HG02642 (cell line): ENCODE measurements around the gene MED26.
"Not testable (repeated sequence)": the region's sequence is repeated elsewhere in the genome, so short reads cannot be mapped to it uniquely, and the experiment has no call there.

Experiments
- ATAC-seq: cut with Tn5 transposase; IDR thresholded peaks from one replicate; pipeline ENCODE4 v1.9.1; 2021; ENCODE audit warnings: mild to moderate bottlenecking; ENCODE audit not compliant: unreplicated experiment, poor library complexity

The MED26 gene, protein sequence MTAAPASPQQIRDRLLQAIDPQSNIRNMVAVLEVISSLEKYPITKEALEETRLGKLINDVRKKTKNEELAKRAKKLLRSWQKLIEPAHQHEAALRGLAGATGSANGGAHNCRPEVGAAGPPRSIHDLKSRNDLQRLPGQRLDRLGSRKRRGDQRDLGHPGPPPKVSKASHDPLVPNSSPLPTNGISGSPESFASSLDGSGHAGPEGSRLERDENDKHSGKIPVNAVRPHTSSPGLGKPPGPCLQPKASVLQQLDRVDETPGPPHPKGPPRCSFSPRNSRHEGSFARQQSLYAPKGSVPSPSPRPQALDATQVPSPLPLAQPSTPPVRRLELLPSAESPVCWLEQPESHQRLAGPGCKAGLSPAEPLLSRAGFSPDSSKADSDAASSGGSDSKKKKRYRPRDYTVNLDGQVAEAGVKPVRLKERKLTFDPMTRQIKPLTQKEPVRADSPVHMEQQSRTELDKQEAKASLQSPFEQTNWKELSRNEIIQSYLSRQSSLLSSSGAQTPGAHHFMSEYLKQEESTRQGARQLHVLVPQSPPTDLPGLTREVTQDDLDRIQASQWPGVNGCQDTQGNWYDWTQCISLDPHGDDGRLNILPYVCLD

DNA sequence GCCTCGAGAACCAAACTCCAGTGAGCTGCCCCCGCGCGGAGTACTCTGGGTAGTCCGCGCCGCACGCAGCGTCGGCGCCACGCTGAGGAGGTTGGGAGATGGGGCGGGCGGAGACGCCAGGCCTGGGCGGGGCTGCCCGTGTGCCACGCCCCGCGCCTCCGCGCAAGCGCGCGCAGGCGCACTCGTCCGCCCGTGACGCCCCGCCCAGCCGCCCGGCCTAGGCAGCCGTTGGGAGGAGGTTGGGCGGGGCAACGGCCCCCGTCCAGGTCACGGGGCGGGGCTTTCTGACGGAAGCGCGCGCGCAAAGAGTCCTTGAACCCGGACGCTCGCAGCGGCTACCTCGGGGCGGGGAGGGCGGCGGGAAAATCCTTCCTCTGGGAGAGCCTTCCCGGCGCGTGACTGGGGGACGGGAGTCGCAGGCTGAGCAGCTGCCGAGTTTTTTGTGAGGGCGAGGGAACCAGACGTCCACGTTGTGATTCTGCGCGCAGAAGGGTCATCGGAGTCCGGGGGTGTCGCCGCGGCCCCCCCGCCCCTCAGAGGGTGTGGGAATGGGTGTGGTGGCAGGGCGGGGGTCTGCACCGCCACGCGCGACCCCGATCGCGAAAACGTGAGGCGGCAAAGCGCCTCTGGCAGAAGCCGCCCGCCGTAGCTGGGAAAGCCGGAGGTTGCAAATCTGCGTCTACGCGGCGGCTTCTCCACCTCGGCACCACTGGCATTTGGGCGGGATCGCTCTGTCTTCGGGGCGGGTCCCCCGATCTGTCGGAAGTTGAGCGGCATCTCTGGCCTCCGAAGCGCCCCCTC lies at the start of gene MED26:
Gene MED26, minus strand, starts transcription at position 22 of the 801 bp plus-strand sequence. CDS start 261 bp downstream, outside the sequence.
- peak; percentile 88 for ATAC-seq

DNA sequence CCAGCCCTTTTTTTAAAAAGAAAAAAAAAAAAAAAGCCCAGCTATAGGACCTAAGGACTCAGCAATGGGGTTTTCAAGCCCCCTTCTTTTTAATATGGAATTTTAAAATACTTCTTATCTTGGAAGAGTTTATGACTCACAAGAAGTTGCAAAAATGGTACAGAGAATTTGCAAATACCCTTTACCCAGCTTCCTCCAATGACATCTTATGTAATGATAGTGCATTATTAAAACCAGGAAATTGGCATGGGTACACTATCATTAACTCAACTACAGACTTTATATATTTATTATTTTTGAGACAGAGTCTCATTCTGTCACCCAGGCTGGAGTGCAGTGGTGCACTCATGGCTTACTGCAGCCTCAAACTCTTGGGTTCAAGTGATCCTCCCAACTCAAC lies 49.1 kb upstream of the MED26 start:
- ATAC-seq = no peak

DNA sequence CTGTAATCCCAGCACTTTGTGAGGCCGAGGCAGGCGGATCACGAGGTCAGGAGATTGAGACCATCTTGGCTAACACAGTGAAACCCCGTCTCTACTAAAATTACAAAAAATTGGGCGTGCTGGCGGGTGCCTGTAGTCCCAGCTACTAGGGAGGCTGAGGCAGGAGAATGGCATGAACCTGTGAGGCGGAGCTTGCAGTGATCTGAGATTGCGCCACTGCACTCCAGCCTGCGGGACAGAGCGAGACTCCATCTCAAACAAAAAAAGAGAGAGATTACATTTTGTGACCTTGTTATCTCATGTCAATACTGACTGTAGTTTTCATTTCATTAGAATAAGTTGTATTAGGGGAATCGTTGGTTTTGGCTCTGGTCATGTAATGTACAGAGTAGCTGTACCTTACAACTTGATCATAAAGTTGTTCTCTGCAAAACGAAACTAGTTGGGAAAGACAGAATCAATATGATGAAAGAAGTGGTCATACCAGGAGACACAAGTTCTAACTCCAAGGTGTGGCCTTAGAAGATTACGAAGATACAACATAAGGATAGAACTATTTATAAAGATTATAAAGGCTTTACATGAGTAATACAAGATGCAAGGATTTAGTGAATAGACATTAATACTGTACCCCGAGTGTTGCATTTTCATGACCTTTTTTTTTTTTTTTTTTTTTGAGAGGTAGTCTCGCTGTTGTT lies 48.2 kb upstream of the MED26 start:
- ATAC-seq = no peak

DNA sequence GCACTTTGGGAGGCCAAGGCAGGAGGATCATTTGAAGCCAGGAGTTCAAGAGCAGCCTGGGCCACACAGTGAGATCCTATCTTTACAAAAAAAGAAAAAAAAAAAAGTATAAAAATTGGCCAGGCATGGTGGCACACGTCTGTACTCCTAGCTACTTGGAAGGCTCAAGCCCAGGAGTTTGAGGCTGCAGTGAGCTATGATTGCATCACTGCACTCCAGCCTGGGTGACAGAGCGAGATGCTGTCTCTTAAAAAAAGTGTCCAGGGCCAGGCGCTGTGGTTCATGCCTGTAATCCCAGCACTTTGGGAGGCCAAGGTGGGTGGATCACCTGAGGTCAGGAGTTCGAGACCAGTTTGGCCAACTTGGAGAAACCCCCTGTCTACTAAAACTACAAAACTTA lies 45.8 kb upstream of the MED26 start:
- ATAC-seq = not testable (repeated sequence)

DNA sequence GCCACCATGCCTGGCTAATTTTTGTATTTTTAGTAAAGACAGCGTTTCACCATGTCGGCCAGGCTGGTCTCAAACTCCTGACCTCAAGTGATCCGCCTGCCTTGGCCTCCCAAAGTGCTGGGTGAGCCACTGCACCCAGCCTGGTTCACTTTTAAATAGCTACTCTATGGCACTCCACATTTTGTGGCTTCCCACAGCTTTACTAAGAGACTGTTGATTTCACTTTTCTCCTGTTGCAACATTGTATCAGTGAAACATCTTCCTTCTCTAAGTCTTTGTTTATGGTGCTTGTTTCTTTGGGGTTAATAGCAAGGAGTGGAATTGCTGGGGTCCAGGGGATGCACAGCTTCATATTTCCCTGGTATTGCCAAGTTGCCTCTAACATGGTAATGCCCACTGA lies 45.2 kb upstream of the MED26 start:
- ATAC-seq = no peak

DNA sequence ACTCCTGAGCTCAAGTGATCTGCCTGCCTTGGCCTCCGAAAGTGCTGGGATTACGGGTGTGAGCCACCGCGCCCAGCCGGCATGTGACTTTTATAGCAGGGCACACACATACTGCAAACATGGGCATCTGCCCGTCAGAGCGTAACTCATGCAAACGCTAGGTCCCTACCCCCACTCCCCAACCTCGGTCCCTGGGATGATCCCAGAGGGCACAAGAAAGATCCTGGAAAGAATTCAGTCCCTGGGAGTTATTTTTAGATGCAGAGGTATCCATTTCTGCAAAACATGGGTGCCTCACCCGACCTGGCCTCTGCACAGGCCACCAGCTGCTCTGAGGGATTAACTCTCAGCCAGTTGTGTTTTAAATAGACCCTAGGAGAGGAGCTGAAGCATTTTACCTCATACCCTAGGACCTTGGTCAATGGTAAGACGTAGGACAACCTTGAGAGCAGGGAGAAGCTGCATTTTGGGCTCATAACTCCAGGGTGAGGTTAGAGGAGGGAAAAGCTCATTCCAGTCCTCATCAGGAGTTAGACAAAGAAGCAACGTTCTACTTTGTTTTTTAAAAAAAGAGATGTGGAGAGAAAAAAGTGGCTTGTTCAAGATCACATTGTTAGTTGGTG lies 43.8 kb upstream of the MED26 start:
- no peak for ATAC-seq

DNA sequence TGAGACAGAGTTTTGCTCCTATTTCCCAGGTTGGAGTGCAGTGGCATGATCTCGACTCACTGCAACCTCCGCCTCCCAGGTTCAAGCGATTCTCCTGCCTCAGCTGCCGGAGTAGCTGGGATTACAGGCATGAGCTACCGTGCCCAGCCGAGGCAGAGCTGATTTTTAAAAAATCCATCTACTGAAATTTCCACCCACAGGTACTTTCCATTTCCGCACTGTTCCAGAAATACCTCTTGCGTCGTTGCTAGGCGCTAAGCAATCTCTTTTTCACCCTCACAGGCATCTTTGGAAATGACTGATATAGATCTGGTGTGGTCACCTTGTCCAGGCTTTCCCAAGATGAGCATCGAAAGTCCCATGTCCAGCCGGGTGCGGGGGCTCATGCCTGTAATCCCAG lies 42.3 kb upstream of the MED26 start:
- no peak for ATAC-seq

DNA sequence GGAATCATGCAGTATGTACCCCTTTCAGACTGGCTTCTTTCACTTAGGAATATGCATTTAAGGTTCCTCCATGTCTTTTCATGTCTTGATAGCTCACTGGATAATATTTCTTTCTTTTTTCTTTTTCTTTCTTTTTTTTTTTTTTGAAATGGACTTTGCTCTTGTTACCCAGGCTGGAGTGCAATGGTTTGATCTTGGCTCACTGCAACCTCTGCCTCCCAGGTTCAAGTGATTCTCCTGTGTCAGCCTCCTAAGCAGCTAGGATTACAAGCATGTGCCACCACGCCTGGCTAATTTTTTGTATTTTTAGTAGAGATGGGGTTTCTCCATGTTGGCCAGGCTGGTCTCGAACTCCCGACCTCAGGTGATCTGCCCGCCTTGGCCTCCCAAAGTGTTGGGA lies 40.7 kb upstream of the MED26 start:
- ATAC-seq = not testable (repeated sequence)

DNA sequence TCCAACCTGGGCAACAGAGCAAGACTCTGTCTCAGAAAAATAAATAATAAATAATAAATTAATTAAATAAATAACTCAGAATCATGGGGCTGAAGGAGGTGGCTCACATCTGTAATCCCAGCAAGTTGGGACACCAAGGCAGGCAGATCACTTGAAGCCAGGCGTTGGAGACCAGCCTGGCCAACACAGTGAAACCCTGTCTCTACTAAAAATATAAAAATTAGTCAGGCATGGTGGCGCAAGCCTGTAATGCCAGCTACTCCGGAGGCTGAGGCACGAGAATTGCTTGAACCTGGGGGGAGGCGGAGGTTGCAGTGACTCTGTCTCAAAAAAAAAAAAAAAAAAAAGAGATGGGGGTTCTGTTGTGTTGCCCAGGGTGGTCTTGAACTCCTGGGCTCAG lies 40.2 kb upstream of the MED26 start:
- no peak for ATAC-seq

DNA sequence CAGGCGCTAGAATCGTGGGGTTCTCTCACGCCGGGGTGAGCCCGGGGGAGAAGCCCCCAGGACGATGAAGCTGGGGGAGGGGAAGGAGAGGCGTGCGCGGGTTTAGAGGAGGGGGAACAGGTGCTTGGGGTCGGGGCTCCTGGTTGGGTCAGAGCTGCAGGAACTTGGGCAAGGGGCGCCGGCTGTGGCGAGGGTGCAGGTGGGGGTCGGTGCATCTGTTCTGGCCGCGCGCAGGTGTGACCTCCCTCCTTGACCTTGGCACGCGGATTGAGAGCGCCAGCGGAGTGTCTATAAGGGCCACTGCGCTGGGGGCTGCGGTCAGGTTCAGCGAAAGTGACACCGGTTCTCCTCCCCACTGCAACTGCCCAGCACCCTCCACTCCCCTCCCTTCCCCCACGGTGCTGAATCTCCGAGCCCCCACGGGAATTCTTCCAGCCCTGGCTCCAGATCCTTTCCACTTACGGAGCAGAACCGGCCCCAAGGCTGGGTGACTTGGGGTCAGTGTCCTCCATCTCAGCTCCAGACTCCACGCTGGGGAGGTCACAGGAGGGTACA lies 33.6 kb upstream of the MED26 start:
- no peak for ATAC-seq

DNA sequence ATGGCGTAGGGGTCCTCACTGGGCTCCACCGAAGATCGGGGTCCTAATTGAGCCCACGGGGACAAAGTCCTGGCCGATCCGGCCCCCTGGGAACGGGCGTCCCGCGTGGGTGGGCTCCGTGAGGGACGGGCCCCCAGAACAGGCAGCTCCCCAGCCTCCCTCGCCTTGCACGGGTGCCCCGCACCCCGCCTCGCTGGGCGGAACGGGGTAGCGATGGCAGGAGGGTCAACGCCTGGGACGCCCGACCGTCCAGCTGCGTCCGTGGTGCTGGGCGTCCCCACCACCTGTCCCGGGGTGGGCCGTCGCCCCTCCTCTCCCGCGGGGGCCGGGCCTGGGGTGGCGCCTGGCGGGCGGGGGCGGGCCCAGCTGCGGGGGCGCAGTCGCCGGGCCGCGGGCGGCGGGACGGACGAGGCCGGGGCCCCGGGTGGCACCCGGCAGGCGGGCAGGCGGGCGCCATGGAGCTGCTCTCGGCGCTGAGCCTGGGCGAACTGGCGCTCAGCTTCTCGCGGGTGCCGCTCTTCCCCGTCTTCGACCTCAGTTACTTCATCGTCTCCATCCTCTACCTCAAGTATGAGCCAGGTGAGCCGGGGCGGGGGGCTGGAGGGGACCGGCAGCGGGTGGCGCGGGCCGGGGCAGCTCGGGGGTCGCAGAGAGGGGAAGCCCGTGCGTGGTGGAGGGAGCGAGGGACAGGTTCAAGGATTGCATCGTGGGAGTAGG lies 32.9 kb upstream of the MED26 start, which contains the start of gene TMEM38A:
Gene TMEM38A, plus strand, starts transcription at position 377 of the 717 bp plus-strand sequence. Its CDS starts 79 bp downstream, at position 456.
- ATAC-seq = peak; percentile 31

DNA sequence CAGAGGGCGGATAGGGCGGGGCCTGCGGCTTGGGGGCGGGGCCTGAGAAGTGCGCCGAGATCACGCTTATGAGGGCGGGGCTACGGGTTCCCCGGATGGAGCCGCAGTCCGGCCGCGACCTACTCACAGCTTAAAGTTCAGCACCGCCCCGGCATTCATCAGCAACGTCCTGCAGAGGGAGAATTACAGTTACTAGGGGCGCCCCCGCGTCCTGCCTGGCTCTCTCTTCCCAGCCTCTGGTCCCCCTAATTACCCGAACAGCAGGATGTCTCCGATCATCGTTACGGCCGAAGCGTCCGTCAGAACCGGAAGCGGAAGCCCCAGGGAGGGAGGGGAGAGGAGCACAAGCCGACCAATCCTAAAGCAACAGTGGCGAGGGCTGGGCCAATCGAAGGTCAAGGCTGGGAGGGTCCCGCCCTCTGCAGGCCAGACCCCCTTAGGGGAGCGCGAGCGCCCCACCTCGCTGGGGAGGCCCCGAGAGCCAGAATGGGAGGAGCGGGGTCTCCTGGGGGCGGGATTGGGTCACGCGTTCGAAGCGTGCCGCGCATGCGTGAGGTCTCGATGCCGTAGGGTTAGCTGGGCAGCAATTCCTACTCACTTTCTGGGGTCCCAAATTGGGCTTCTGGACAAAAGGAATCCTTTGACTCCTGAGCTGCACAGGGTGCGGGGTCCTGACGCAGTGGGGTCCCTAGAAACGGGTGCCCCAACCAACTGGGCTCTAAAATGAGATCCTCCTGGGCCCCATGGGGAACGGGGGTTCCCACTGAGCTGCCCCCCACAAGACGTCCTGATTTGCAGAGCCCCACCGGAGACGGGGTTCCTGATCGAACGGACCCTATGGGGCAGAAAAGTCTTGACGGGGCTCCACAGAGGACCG lies 32.1 kb upstream of the MED26 start, which contains the start of gene SMIM7:
Gene SMIM7, minus strand, starts transcription at position 313 of the 877 bp plus-strand sequence. Its CDS starts 34 bp downstream, at position 279.
- peak; percentile 92 for ATAC-seq

DNA sequence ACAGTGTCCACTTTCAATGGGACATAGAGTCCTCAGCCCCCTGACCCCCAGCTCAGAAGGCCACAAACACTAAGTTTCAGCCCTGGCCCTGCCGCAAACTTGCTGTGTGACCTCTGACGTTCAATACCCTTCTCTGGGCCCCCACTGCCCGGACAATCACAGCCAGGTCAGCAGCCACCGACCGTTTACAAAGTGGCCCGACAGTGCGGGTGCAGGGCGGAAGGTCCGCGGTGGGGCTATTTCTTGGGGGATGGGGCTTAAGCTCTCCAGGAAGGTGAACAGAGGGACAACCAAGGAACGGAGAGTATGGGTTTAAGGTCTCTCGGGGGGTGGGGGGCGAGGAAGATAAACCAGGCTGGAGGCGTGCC lies 31.4 kb upstream of the MED26 start:
- ATAC-seq = no peak

DNA sequence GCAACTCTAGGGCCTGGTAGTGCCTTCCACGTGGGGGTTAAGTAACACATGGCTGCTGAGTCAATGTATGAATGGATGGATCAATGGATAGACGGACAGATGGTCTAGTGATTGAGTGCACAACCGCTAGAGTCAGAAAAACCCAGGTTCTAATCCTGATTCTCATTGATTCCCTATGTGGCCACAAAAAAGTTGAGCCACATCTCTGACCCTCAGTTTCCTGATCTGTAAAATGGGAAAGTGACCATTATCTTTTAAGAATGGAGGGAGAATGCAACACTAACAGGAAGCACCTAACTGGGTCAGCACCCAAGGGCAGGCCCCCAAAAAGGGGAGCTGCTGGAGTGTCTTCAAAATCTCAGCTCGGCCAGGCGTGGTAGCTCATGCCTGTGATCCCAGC lies 29.4 kb upstream of the MED26 start:
- ATAC-seq = no peak

DNA sequence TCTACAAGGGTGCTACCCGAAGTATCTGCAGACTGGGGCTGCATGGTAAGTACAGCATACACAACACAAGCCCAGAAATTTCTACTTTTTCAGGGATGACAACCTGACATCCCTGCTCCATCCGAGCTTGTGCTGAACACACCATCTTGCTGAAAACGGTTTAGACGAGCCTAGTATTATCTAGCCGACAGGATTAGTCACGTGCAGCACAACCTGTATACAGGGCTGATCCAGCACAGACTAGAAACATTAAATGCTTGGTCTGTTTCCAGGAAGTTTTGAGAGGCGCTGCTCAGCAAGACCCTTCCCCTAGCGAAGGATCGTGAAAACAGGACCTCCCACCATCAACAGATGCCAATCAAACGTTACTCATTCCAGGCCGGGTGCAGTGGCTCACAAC lies 27.7 kb upstream of the MED26 start:
- no peak for ATAC-seq

DNA sequence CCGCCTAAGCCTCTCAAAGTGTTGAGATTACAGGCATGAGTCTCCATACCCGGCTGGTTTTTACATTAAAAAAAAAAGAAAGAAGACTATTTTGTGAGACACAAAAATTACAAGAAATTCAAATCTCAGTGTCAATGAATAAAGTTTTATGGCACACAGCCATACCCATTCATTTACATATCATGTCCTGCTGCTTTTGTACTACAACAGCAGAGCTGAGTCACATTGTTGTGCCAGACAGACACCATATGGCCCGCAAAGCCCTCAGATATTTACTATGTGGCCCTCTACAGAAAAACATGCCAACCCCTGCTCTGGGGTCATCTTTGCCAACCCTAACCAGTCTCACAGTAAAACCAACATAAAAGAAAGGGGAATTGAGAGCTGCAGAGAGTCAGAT lies 26.6 kb upstream of the MED26 start:
- ATAC-seq = no peak

DNA sequence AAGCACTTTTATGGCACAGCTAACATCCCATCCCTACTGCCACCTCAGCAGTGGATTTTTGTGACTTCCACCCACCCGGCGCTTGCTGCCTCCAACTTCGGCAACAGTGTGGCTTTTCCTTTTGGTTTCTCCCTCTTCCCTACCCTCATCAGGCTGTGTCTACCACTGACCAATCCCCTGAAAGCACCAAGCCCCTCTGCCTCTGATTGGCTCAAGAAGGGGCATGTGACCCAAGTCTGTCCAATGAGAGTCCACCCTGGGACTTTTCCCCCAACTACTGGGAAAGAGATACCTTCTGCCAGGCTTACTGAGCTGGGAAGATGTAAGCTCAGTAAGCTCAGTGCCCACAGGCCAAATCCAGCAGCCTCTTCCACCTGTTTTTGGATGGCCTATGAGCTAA lies 26.1 kb upstream of the MED26 start:
- no peak for ATAC-seq

DNA sequence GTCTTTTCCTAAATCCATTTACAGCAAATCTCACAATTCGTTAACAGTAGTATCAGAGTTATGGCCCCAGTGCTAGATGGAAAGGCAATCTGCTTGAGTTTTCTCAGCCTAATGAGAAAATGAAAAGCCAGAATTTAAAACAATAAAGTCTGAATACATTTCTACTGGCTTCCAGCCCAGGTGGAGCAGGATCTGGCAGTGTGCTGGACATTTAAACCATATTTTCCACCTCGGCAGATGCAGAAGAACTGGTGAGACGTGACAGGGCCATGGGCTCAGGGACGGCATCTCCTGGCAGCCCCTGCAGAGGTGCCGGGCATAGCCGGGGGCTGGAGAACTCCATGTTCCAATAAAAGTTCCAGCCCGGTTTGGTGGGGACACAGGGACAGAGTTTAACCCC lies 24.9 kb upstream of the MED26 start:
- ATAC-seq = no peak
